Measurements from ENCODE around the gene CELSR1.
A peak's percentile ranks its signal among the peaks of the same experiment; 100 is the strongest.

CELSR1 gene

GRCh38 chr22:46539169-46539568, 1.7 kb upstream of the CELSR1 start:
- no peak for DNase-seq (ENCODE audit: low read depth in 1 of 2, low spot score in 1 of 2)
- H3K27me3 ChIP-seq (ENCODE audit: insufficient read depth, poor library complexity, severe bottlenecking) = peaks cover 19% of the 10 kb centered on the region
- no peak overlapping the region for H3K27ac ChIP-seq (replicated peaks)
- TF ChIP-seq, protein P1, sequence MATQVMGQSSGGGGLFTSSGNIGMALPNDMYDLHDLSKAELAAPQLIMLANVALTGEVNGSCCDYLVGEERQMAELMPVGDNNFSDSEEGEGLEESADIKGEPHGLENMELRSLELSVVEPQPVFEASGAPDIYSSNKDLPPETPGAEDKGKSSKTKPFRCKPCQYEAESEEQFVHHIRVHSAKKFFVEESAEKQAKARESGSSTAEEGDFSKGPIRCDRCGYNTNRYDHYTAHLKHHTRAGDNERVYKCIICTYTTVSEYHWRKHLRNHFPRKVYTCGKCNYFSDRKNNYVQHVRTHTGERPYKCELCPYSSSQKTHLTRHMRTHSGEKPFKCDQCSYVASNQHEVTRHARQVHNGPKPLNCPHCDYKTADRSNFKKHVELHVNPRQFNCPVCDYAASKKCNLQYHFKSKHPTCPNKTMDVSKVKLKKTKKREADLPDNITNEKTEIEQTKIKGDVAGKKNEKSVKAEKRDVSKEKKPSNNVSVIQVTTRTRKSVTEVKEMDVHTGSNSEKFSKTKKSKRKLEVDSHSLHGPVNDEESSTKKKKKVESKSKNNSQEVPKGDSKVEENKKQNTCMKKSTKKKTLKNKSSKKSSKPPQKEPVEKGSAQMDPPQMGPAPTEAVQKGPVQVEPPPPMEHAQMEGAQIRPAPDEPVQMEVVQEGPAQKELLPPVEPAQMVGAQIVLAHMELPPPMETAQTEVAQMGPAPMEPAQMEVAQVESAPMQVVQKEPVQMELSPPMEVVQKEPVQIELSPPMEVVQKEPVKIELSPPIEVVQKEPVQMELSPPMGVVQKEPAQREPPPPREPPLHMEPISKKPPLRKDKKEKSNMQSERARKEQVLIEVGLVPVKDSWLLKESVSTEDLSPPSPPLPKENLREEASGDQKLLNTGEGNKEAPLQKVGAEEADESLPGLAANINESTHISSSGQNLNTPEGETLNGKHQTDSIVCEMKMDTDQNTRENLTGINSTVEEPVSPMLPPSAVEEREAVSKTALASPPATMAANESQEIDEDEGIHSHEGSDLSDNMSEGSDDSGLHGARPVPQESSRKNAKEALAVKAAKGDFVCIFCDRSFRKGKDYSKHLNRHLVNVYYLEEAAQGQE (IDR thresholded peaks at IDR 0.05; ENCODE audit: insufficient replicate concordance, low read depth) = no peak
- TF ChIP-seq CTCF (IDR thresholded peaks at IDR 0.05; ENCODE audit: insufficient read depth, low read length) = no peak
- TF ChIP-seq GABPA (IDR thresholded peaks at IDR 0.05; ENCODE audit: low read depth) = no peak
- no peak for TF ChIP-seq SPI1 (IDR thresholded peaks at IDR 0.05; ENCODE audit: borderline replicate concordance, low read depth)
- no peak for TF ChIP-seq POLR2AphosphoS5 (IDR thresholded peaks at IDR 0.05; ENCODE audit: low read depth)
- H3K4me3 ChIP-seq (replicated peaks; ENCODE audit: insufficient read depth, low read length) = no peak overlapping the region

- DNase-seq (ENCODE audit: low read depth in 1 of 2, low spot score in 1 of 2) = peak in 1 of 2 experiments; percentile 7
- no peak overlapping the region for H3K4me3 ChIP-seq (replicated peaks; ENCODE audit: insufficient read depth, low read length)
- H3K27ac ChIP-seq (replicated peaks) = no peak overlapping the region
- peaks cover 19% of the 10 kb centered on the region for H3K27me3 ChIP-seq (ENCODE audit: insufficient read depth, poor library complexity, severe bottlenecking)
- no peak for TF ChIP-seq SPI1 (IDR thresholded peaks at IDR 0.05; ENCODE audit: borderline replicate concordance, low read depth)
- TF ChIP-seq, protein P1 (IDR thresholded peaks at IDR 0.05; ENCODE audit: insufficient replicate concordance, low read depth) = no peak
- no peak for TF ChIP-seq GABPA (IDR thresholded peaks at IDR 0.05; ENCODE audit: low read depth)
- TF ChIP-seq CTCF (IDR thresholded peaks at IDR 0.05; ENCODE audit: insufficient read depth, low read length) = no peak
- no peak for TF ChIP-seq POLR2AphosphoS5 (IDR thresholded peaks at IDR 0.05; ENCODE audit: low read depth)
Measured at GRCh38 chr22:46538814-46539160, 1.4 kb upstream of the CELSR1 start.

GRCh38 chr22:46537946-46538813, 760 bp upstream of the CELSR1 start:
- H3K4me3 ChIP-seq (replicated peaks; ENCODE audit: insufficient read depth, low read length) = peak overlapping the region; percentile 38

More at GRCh38 chr22:46537946-46538813, 760 bp upstream of the CELSR1 start:
- DNase-seq (ENCODE audit: low read depth in 1 of 2, low spot score in 1 of 2) = no peak
- peaks cover 19% of the 10 kb centered on the region for H3K27me3 ChIP-seq (ENCODE audit: insufficient read depth, poor library complexity, severe bottlenecking)
- no peak for TF ChIP-seq CTCF (IDR thresholded peaks at IDR 0.05; ENCODE audit: insufficient read depth, low read length)
- no peak for TF ChIP-seq SPI1 (IDR thresholded peaks at IDR 0.05; ENCODE audit: borderline replicate concordance, low read depth)
- no peak for TF ChIP-seq GABPA (IDR thresholded peaks at IDR 0.05; ENCODE audit: low read depth)
- TF ChIP-seq POLR2AphosphoS5 (IDR thresholded peaks at IDR 0.05; ENCODE audit: low read depth) = no peak
- TF ChIP-seq, protein P1 (IDR thresholded peaks at IDR 0.05; ENCODE audit: insufficient replicate concordance, low read depth) = no peak
- no peak overlapping the region for H3K27ac ChIP-seq (replicated peaks)
